Hepatic stellate cell (primary cell): ENCODE results near the gene HDAC1.

ENCODE experiments used
- DNase-seq: peaks from one replicate; pipeline ENCODE4 v3.0.0; 2011; ENCODE audit warnings: low spot score

Gene HDAC1

GRCh38 chr1:32330558-32331151, 38.8 kb downstream of the HDAC1 start:
- DNase-seq, result no peak

DNA sequence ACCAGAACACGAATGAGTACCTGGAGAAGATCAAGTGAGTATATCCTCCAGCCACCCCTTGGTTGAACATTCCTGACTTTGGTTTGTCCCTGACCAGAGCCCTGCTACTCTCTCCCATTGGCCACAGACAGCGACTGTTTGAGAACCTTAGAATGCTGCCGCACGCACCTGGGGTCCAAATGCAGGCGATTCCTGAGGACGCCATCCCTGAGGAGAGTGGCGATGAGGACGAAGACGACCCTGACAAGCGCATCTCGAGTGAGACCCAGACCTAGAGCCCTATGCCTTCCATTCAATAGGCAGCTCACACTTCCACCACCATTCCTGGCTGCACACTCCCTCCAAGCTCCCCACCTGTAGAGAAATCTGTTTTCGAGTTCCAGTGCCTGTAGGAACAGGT, 39.7 kb downstream of the HDAC1 start:
- DNase-seq, result no peak

DNA sequence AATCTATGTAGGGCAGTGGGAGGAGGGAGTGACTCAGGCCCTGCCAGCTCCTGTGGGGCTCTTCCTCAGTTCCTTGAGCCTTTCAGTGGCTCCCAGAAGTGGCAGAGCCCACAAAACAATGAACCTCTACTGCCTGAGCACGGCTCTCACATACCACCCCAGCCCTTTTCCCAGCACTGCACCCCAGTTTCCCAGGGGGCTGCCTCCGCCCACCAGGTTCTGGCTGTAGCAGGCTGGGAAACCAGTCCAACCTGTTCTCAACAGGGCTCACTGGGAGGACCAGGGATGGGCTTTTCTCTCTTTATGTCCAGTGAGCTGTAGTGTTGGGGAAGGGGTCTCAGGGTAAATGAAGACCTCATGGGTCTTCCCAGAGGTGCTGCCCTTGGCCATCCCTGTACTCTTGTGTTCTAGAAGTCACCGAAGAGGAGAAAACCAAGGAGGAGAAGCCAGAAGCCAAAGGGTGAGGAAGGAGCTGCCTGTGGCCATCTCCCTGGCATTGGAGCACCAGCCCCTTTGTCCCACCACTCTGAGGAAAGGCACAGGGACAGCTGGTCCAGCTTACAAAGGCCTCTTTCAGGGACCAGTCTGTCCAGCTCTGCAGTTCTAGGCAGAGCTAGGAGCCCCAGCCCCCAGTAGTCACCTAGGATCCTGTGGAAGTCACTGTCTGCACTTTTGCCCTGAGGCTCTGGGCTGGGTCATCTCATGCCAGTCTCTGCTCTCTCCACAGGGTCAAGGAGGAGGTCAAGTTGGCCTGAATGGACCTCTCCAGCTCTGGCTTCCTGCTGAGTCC, 40.6 kb downstream of the HDAC1 start:
- DNase-seq, result no peak

GRCh38 chr1:32333251-32333963, 41.5 kb downstream of the HDAC1 start:
- no peak for DNase-seq

DNA sequence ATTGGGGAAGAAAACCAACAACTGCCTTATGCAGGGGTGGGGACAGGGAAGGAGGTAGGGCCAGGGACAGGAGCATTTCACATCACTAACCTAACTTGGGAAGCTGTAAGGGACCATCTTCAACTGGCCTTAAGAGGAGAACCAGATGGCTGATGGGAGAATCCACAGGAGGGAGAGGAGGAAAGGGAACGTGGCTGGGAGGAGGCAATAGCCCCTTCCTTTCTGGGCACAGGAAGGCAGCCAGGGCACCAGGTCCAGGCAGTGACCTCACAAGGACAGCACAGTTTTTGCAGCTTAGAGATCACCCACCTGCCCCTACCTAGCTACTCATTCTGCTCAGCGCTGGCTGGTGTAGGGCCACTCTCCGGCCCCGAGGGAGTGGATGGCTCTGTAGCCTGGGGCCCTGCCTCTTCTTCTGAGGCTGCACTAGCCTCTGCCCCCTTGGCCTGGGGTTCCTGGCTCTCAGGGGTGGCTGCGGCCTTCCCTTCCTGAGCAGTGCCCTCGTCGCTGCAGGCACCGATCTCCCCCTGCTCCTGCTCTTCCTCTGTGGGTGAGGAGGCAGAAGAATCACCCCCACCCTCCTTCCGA, 42.5 kb downstream of the HDAC1 start:
- no peak for DNase-seq

DNA sequence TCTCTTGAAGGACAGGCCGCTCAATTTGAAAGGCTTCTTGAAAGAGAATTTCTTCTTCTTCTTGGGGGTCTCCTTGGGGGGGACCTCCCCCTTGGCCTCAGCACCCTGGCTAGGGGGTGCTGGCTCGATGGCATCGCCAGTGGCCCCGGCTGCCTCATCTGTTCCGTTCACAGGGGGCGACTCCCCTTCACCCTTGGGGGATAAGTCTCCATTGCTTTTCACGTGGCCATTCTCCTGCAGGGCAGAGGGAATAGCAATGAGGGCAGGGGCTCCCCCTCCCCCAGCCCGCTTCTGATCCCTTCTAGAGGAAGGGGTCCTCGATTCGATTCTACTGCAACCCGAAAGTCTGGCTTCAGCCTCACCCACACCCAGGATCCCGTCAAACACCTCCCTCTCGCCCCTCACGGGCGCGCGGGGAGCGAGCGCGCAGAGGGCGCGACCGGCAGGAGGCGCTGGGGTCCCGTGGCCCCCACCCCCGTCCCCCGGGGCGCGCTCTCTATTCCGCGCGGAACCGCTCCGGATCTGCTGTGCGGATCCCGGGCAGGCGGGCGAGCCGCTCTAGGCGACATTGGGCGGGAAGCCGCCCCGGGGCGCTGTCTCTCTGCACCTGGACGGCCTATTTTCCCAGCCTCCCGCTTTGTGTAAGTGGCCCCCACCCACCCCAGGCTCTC, 43.1 kb downstream of the HDAC1 start:
- DNase-seq, result peak; percentile 56

DNA sequence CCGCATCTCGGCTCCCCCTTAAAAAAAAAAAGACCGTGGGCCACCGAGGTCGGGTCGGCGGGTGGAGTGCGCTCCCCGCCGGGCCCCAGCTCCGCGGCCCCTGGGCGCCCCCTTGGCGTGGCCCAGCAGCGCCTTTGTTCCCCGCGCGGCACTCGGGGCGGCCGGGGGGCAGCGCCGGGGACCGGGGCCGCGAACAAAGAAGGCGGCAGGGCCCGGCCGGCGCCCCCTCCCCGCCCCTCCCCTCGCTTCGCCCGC, 43.6 kb downstream of the HDAC1 start:
- no peak for DNase-seq

DNA sequence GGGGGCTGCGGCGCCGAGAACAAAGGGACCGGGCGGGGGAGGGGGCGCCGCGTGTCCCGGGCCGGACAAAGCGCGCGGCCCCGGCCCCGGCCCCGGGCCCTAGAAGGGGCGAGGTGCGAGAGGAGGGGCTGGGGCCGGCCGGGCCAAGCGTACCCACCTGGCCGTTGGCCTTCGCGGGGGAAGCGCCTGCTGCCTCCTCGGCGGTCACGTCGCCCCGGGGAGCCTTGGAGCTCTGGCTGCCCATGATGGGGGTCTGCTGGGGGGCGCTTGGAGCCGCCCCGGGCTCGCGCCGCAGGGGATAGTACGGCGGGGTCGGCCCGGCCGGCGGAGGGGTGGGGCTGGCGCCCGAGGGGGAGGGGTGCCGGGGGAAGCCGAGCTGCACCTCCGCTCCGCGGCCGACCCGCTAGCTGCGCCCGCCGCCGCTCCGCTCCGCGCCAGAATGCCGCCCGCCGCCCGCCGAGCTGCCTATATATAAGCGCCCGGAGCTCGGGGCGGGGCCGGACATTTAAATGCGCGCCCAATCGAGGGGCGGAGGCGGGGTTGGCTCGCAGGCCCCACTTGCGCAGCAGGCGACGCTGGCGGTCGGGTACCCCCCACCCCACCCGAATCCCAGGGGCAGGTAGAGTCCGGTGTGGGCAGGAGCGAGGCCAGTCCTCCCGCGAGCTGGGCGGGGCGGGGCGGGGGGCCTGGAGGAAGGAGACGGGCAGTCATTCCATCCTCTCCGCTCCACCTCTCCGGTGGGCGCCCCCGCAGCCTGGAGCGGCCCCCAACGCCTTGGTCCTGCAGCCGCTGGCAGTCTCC, 44.1 kb downstream of the HDAC1 start, which contains the start of gene MARCKSL1:
TSS of gene MARCKSL1 (minus strand) at position 444 of the 801 bp plus-strand sequence. CDS start at position 244, 200 bp downstream.
- peak; percentile 66 for DNase-seq

GRCh38 chr1:32336591-32336932, 44.7 kb downstream of the HDAC1 start:
- DNase-seq, result no peak

DNA sequence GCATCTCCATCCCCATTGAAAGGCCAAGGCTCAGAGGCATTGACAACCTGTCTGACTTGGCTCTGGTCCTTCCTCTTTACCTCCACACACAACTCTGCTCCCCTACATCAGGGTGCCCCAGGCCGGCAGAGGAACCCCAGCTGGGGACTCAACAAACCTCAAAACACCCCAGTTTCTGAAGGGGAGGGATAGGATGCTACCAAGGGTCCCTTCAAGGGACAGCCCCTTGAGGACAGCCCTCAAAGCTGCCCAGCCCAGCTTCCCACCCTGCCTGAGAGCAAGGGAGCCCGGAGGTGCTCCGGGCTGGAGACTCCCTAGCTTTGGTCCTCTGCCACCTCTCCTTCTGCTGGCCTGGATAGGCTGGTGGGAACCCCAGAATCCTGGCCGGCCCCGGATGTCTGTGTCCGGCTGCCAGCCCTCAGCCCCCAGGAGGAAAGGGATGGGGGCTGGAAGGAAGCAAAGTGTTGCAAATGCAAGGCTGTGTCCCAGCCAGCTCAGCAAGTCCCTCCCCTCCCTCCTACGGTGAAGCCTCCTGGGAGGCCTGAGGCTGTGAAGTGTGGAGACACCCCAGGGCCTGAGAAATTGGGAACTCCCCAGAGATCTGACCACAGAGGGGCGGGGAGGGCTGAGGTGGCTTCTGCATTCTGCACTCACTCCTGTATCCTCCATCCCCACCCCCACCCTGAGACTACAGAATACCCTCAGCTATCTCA, 45.2 kb downstream of the HDAC1 start:
- no peak for DNase-seq

GRCh38 chr1:32337855-32338636, 46.2 kb downstream of the HDAC1 start:
- DNase-seq, result no peak

GRCh38 chr1:32338637-32339145, 46.8 kb downstream of the HDAC1 start:
- DNase-seq, result no peak

GRCh38 chr1:32339363-32339978, 47.6 kb downstream of the HDAC1 start:
- DNase-seq, result no peak

GRCh38 chr1:32341186-32341757, 49.4 kb downstream of the HDAC1 start:
- DNase-seq, result no peak

GRCh38 chr1:32341971-32342370, 50.1 kb downstream of the HDAC1 start:
- DNase-seq, result no peak

DNA sequence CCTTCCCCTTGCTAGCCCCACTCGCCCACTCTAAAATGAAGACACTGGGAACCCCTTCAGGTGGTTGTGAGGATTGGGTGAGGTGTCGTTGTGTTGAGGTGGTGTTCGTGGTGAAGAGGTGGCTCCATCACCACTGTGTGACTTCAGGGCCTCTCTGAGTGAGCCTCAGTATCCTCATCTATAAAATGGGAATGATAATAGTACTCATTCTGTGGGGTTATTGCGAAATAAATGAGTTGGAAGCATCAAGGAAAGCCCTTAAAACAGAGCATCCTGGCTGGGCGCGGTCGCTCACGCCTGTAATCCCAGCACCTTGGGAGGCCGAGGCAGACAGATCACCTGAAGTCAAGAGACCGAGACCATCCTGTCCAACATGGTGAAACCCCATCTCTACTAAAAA, 50.8 kb downstream of the HDAC1 start:
- no peak for DNase-seq

DNA sequence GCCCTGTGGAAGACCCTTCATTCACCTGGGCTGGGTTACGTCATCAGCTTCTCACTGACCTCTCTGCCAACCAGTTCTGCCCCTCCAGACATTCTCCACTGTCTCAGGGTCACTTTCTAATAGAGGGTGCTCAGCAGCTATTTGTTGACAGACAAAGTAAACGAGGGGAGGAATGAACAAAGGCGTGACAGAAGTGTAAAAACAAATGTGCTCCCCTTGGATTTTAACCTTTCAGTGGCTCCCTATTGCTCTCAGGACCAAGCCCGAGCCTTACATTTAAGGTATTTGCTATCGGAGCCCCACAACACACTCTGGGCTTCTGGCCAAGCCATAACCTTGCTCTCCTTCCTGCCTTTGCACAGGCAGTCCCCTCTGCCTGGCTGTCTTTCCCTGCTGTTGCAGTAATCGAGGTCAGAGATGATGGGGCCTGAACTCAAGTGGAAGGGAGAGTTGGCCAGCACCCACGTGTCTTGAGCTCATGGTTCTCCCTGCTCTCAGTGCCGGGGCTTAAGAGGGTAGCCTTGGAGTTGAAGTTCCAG, 53.5 kb downstream of the HDAC1 start:
- DNase-seq, result no peak

DNA sequence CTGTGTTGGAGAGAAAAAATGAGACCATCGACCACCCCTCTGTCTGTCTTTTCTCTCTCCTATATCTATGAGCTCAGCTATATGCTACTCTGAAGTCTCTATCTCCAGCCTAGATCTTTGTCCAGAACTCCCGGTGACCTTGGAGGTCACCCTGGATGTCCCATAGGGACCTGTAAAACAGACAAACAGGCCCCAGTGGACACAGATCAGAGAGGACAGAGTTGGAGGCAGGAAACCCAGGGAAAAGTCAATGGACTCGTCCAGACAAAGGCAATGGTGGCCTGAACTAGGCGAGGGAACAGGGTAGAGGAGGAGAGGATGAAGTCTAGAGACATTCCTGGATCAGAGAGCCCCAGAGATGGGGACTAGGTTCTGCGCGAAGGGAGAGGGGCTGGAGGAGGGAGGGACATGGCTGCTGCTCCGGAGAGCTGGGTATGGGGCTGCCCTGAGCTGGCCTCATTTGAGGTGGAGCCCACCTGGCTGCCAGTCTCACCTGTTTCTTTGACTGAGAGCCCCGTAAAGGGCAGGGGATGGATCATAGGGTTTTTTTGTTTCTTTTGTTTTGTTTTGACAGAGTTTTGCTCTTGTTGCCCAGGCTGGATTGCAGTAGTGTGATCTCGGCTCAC, 54.8 kb downstream of the HDAC1 start:
- DNase-seq, result no peak
